SK-N-SH treated with all-trans-retinoic acid at 6 μM for 48 hours (cell line): ENCODE results near the gene PAPPA.

Experiments
- ARNTL ChIP-seq: fragments of 450-650 bp; formaldehyde crosslinking; IDR thresholded peaks from 2 replicates; pipeline ENCODE4 v1.5.0; 2020; ENCODE audit warnings: low read depth, mild to moderate bottlenecking, moderate library complexity, borderline replicate concordance
- ESRRG ChIP-seq: fragments of 250-450 bp; sonication (Bioruptor Pico); IDR thresholded peaks from 2 replicates; pipeline ENCODE4 v1.6.1; 2021; ENCODE audit warnings: mild to moderate bottlenecking
- ISL1 ChIP-seq: fragments of 250-450 bp; sonication (Bioruptor Pico); IDR thresholded peaks from 2 replicates; pipeline ENCODE4 v2.1.2; 2022; ENCODE audit warnings: mild to moderate bottlenecking, moderate library complexity
- PATZ1 ChIP-seq: fragments of 250-450 bp; sonication (Bioruptor Pico); IDR thresholded peaks from 2 replicates; pipeline ENCODE4 v1.8.0; 2020; ENCODE audit warnings: mild to moderate bottlenecking, moderate library complexity, borderline replicate concordance
- RARB ChIP-seq: fragments of 250-450 bp; sonication (Bioruptor Pico); IDR thresholded peaks from 2 replicates; pipeline ENCODE4 v1.8.0; 2021; ENCODE audit warnings: mild to moderate bottlenecking, moderate library complexity
- TSHZ2 ChIP-seq: fragments of 250-450 bp; sonication (Bioruptor Pico); IDR thresholded peaks from 2 replicates; pipeline ENCODE4 v1.5.0; 2020; ENCODE audit warnings: mild to moderate bottlenecking, moderate library complexity
- ZFP30 ChIP-seq: fragments of 450-650 bp; formaldehyde crosslinking; IDR thresholded peaks from 2 replicates; pipeline ENCODE4 v1.5.0; 2022; ENCODE audit warnings: mild to moderate bottlenecking, moderate library complexity

- TF ChIP-seq RARB (CRISPR knock-in tag) (no peak), ISL1 (CRISPR knock-in tag) (no peak), ESRRG (CRISPR knock-in tag) (no peak), TSHZ2 (CRISPR knock-in tag) (no peak), ZFP30 (CRISPR knock-in tag) (no peak), PATZ1 (CRISPR knock-in tag) (no peak), ARNTL (CRISPR knock-in tag) (no peak)
Measured at GRCh38 chr9:116163293-116164055, 9.9 kb downstream of the PAPPA start.
